K562 (cell line): Measurements from ENCODE around the gene SCN8A. TPM values are rescaled to one million over a fixed set of nuclear protein-coding genes. Genes with fewer than 3 reads are reported as not detected.

Source experiments
- ATAC-seq: fragments of 200-7000 bp; cut with Tn5 transposase; 3 replicates; pipeline ENCODE4 v1.9.1; 2020; ENCODE audit warnings: moderate library complexity
- BruUV-seq: library from RNA; stranded (reverse); fragments of 400-500 nt; replicated peaks from 2 replicates; lab custom pipeline; 2021; lab: Mats Ljungman, UMichigan
- CTCF ChIA-PET: fragments of 300-600 bp; formaldehyde crosslinking; extraction: SDS; loops from one replicate; lab custom pipeline; 2021; ENCODE audit warnings: low intra/inter-chr PET ratio; lab: Yijun Ruan, JAX
- POLR2A ChIA-PET: fragments of 300-600, 350-650 bp; sonication (Branson Sonifier 250); formaldehyde crosslinking; extraction: SDS; loops from one replicate; lab custom pipeline; 2021; ENCODE audit warnings: antibody characterized with exemption, inconsistent platforms; lab: Yijun Ruan, JAX
- DNase-seq, 4 experiments: peaks; one replicate each; pipeline versions ENCODE4 v3.0.0 to v3.0.0-alpha.2; 2011 to 2018; ENCODE audit warnings: low spot score in 3 of 4, mixed read lengths in 3 of 4; ENCODE audit errors: extremely low read depth in 1 of 4
- FAIRE-seq: peaks from 2 replicates; lab custom pipeline; 2011; peaks lifted over from hg19 to GRCh38; lab: Jason Lieb, UNC
- H2AFZ ChIP-seq: 2 replicates; pipeline ENCODE4 v1.6.0; 2011; ENCODE audit warnings: low read depth, low read length, control low read depth, inconsistent platforms
- H3K27ac ChIP-seq: fragments of 200-600 bp; 3 replicates; pipeline ENCODE4 v1.8.0; 2011; ENCODE audit warnings: low read depth, mild to moderate bottlenecking, control low read depth, inconsistent platforms, low read length, moderate library complexity, mixed read lengths; ENCODE audit errors: extremely low read depth
- H3K27me3 ChIP-seq, 2 experiments: fragments of 300-600 bp in 1 of 2; 2 replicates in 1 of 2; 3 replicates in 1 of 2; pipeline versions ENCODE4 v1.6.0 to v1.8.0; 2011; ENCODE audit warnings: inconsistent platforms in 2 of 2, low read length in 2 of 2, mild to moderate bottlenecking in 1 of 2, mixed read lengths in 1 of 2, moderate library complexity in 1 of 2; ENCODE audit not compliant: control insufficient read depth in 2 of 2, insufficient read depth in 2 of 2
- H3K36me3 ChIP-seq: fragments of 300-600 bp; 3 replicates; pipeline ENCODE4 v1.8.0; 2011; ENCODE audit warnings: mild to moderate bottlenecking, low read length, inconsistent platforms; ENCODE audit not compliant: control insufficient read depth, insufficient read depth
- H3K4me1 ChIP-seq, 2 experiments: fragments of 200-600 bp in 1 of 2; replicated peaks in 1 of 2; 2 replicates in 1 of 2; 3 replicates in 1 of 2; pipeline versions ENCODE4 v1.5.1 to v1.8.0; 2011; ENCODE audit warnings: inconsistent platforms in 2 of 2, low read length in 2 of 2, mild to moderate bottlenecking in 1 of 2, mixed read lengths in 1 of 2, moderate library complexity in 1 of 2; ENCODE audit not compliant: control insufficient read depth in 2 of 2, insufficient read depth in 2 of 2
- H3K4me2 ChIP-seq: 2 replicates; pipeline ENCODE4 v1.6.1; 2011; ENCODE audit warnings: low read length, control low read depth, inconsistent platforms, mixed read lengths; ENCODE audit not compliant: insufficient read depth
- H3K4me3 ChIP-seq: fragments of 200-600 bp; sonication (generic), shearing (Covaris generic); 2 replicates; pipeline ENCODE4 v1.5.1; 2016; ENCODE audit warnings: control low read depth, inconsistent platforms
- H3K79me2 ChIP-seq: fragments of 200-600 bp; 3 replicates; pipeline ENCODE4 v1.8.0; 2011; ENCODE audit warnings: low read length, inconsistent platforms; ENCODE audit not compliant: control insufficient read depth, insufficient read depth
- H3K9ac ChIP-seq, 2 experiments: 2 replicates each; pipeline versions ENCODE4 v1.6.0 to v1.6.1; 2011; ENCODE audit warnings: low read depth in 2 of 2, low read length in 2 of 2, control low read depth in 1 of 2, inconsistent platforms in 1 of 2, mild to moderate bottlenecking in 1 of 2, mixed read lengths in 1 of 2; ENCODE audit not compliant: insufficient read depth in 1 of 2
- H3K9me1 ChIP-seq: one replicate; pipeline ENCODE4 v1.6.0; 2011; ENCODE audit warnings: inconsistent platforms, mild to moderate bottlenecking, low read length, moderate library complexity; ENCODE audit not compliant: control insufficient read depth, insufficient read depth
- H3K9me3 ChIP-seq: replicated peaks from 2 replicates; pipeline ENCODE4 v1.5.1; 2011; ENCODE audit warnings: low read depth, low read length, inconsistent platforms; ENCODE audit not compliant: control insufficient read depth, insufficient read depth
- H4K20me1 ChIP-seq: replicated peaks from 2 replicates; pipeline ENCODE4 v1.6.1; 2011; ENCODE audit warnings: low read length, inconsistent platforms, mixed read lengths; ENCODE audit not compliant: control insufficient read depth, insufficient read depth
- CCAR2 ChIP-seq: fragments of 200-400 bp; formaldehyde crosslinking; IDR thresholded peaks from 2 replicates; pipeline ENCODE4 v1.6.1; 2017; ENCODE audit warnings: mild to moderate bottlenecking, low read depth, low read length
- FOXK2 ChIP-seq, 2 experiments: fragments of 450-650 bp; IDR thresholded peaks in 1 of 2; conservative IDR thresholded peaks in 1 of 2; 2 replicates each; pipeline ENCODE4 v1.6.1; 2016; ENCODE audit warnings: low read depth in 2 of 2, mild to moderate bottlenecking in 1 of 2
- PHF20 ChIP-seq: fragments of 450-650 bp; IDR thresholded peaks from 2 replicates; pipeline ENCODE4 v1.6.1; 2018; ENCODE audit not compliant: partially characterized antibody
- RHOXF2B ChIP-seq: fragments of 250-450 bp; sonication (Bioruptor Pico); conservative IDR thresholded peaks from 2 replicates; pipeline ENCODE4 v1.5.1; 2021
- SFPQ ChIP-seq: fragments of 200-400 bp; formaldehyde crosslinking; IDR thresholded peaks from 2 replicates; pipeline ENCODE4 v1.6.1; 2017; ENCODE audit warnings: mild to moderate bottlenecking, low read depth, low read length, moderate library complexity
- WGBS: fragments of 100-300 bp; shearing (Covaris generic); methylation state at CpG from one replicate; pipeline ENCODE4 v1.1.6; 2016; ENCODE audit warnings: low coverage, mixed read lengths; ENCODE audit not compliant: insufficient coverage; ENCODE audit errors: missing lambda C conversion rate; 5-methylcytosine and 5-hydroxymethylcytosine counted together
- in situ Hi-C: fragments of 300-500 bp; cut with MboI; formaldehyde crosslinking; loops from 4 replicates; pipeline ENCODE4 v1.15.0; 2018; ENCODE audit warnings: inconsistent platforms, mixed read lengths
- intact Hi-C: fragments of 100-400 bp; cut with micrococcal nuclease; formaldehyde crosslinking; loops from 2 replicates; pipeline ENCODE4 v1.14.2; 2022
- polyA plus RNA-seq, 8 experiments: library from polyadenylated mRNA; depleted of rRNA in 4 of 8; stranded (reverse) in 5 of 8; unstranded in 3 of 8; fragments of >200 nt; fragmentation: Nextera tagmentation in 2 of 8; fragmentation: Illumina TruSeq in 1 of 8; extraction: Ambion mirVana in 2 of 8; extraction: Trizol in 1 of 8; gene quantifications; 2 replicates each; pipeline versions ENCODE4 v1.2.1 to v1.2.3, GENCODE V29; 2011 to 2014; ENCODE audit warnings: inconsistent platforms in 1 of 8, missing spikeins in 1 of 8
- total RNA-seq, 7 experiments: library from RNA; depleted of rRNA in 6 of 7; stranded (reverse); fragments of >200 nt in 6 of 7; fragmentation: Illumina TruSeq in 2 of 7; extraction: Trizol in 2 of 7; gene quantifications; 2 replicates each; pipeline versions ENCODE4 v1.2.1 to v1.2.3, GENCODE V29; 2011 to 2021; ENCODE audit warnings: low replicate concordance in 1 of 7

SCN8A gene
- total and polyA plus RNA-seq, 9 of the 15 experiments (the other 6 are each of a cell fraction or from before 2014, with no cell fraction given): 0.03 to 0.29 (median 0.15) TPM; not detected in 1

GRCh38 chr12:51822956-51823355, 231.9 kb downstream of the SCN8A start:
- TF ChIP-seq PHF20 (no peak), RHOXF2B (CRISPR knock-in tag) (no peak), FOXK2 (conservative IDR thresholded peaks at IDR 0.05 in 1 of 2, IDR thresholded peaks at IDR 0.05 in 1 of 2; ENCODE audit: low read depth in 2 of 2) (no peak), SFPQ (no peak), CCAR2 (no peak)
- no peaks in the 10 kb centered on the region for H3K9me3 ChIP-seq
- FAIRE-seq (no peak), DNase-seq (no peak), ATAC-seq (no peak)
- H3K9ac ChIP-seq: no peak overlapping the region
- no peaks in the 10 kb centered on the region for H4K20me1 ChIP-seq
- H3K79me2 ChIP-seq: no peaks in the 10 kb centered on the region
- in situ Hi-C loops (no loop called here), intact Hi-C loops (loop anchor here (5.0 to 10.0 kb wide), 3 partner anchors 54 to 401 kb away; partner anchors contain the start of gene SLC4A8)
- POLR2A ChIA-PET: no interaction called here
- H3K27ac ChIP-seq: no peak overlapping the region
- H3K36me3 ChIP-seq: no peaks in the 10 kb centered on the region
- CTCF ChIA-PET: no interaction called here
- H2AFZ ChIP-seq: no peak overlapping the region
- WGBS: 0% methylated on average over 4 of the region's 4 CpGs
- peaks cover 5 to 56% of the 10 kb centered on the region in 2 experiments; a peak in 4 of 5 replicates for H3K27me3 ChIP-seq
- no peak overlapping the region for H3K4me2 ChIP-seq
- H3K4me1 ChIP-seq: peaks cover 5 to 19% of the 10 kb centered on the region in 2 experiments; a peak in 4 of 5 replicates
- BruUV-seq: no TSS peak
- H3K4me3 ChIP-seq: no peak overlapping the region
- no peaks in the 10 kb centered on the region for H3K9me1 ChIP-seq
